Stimulated activated CD4-positive, alpha-beta T cell treated with anti-CD3 and anti-CD28 coated beads, Interleukin-4, amount 100 ng/mL, for 48 hours (primary cell): ENCODE measurements around the gene OTX2.

Experiments
- DNase-seq, 2 donors: peaks; one replicate each; pipeline ENCODE4 v3.0.0-alpha.2; 2020; ENCODE audit warnings: low read depth in 2 of 2

Gene OTX2

DNA sequence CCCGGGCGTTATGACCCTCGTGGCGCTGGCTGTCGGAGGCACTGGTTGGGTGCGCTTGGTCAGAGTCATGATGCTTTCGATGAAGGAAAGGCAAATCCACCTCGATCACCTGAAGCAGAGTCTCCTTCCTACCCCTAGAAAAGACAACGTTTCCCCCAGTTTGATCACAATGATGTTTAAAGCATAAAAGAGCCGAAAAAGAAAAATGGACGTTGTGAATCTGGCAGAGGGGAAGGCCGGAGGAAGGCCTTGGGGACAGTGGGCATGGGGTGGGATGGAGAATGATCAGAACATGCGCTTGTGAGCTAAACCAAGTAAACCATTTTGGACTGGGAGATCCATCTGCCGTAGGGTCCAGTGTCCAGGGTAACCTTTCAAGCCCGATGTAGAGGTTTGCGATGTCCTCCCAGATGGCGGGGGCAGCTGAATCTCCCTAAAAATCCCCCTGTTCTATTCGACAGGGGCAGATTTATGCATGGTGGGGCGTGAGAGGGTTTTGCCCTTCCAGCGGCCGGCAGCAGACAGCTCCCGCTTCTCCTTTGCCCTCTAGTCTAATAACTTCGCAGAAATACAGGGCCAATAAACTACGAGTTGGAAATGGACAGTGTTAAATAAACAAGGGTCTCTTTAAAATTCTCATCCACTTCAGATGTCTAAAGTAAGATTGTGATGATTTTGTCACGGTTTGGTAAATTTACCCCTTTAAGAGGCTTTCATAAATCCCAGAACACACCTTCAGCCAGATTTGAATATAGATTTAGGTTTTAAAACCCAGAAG, 2.3 kb upstream of the OTX2 start:
- DNase-seq, result no peak

- DNase-seq, result no peak
Observed at GRCh38 chr14:56811593-56812363, 1.5 kb upstream of the OTX2 start.

GRCh38 chr14:56810836-56811592, 735 bp upstream of the OTX2 start:
- no peak for DNase-seq

- no peak for DNase-seq
Observed at GRCh38 chr14:56809270-56810146, 771 bp downstream of the OTX2 start.

DNA sequence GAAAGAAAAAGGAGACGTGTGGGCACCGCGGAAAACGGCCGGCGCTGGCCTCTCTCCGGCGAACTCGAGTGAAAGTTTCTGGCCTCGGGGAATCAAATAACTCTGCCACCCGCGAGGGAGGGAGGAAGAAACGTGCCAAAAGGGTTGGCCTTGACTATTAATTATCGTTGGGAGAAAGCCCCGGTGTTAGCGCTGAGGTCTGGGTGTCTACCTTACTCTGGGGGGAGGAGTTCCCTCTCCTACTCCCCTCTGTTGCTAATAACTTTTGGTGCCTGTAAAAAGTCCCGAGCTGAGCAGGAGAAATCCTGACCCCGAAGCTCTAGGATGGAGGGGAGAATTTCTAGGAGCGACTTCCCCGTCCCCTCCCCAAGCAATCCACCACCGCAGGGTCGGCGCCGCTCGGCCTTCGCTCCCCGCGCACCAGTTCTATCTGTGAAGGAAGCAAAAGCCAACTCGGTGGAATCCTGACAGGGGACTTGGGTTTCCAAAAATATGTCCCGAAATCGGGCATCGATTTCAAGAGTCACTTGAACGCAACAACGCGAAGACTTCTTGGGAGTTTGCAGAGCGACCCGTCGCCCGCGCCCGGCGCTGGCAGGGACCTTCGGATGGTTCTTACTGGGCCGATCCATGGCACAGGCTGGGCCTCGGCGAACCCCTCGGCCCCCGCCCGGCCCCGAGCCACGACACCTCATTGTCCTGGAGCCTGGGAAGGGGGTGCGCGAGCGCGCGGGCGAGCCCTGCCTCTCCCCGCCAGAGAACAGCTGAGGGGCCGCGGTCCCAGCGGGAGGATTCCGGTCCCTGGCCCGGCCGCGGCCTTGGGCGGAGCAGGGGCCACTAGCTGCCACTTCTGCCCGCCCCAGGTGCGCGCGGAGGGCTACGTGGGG, 1.7 kb downstream of the OTX2 start:
- no peak for DNase-seq

DNA sequence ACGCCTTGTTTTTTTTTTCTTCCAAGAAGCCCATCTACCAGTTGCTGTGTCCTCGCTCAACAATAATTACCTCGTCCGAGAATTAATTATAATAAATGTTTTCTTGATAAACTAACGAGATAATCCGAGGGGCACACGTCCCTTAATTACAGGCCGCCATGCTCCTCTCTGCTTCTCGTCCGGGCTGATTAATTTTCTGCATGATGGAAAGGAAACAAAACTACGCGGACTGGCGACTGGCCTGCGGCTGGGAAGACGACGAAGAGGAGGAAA, 2.2 kb downstream of the OTX2 start:
- no peak for DNase-seq

GRCh38 chr14:56807386-56808109, 2.7 kb downstream of the OTX2 start:
- DNase-seq, result no peak

- no peak for DNase-seq
Observed at GRCh38 chr14:56806760-56807159, 3.5 kb downstream of the OTX2 start.

DNA sequence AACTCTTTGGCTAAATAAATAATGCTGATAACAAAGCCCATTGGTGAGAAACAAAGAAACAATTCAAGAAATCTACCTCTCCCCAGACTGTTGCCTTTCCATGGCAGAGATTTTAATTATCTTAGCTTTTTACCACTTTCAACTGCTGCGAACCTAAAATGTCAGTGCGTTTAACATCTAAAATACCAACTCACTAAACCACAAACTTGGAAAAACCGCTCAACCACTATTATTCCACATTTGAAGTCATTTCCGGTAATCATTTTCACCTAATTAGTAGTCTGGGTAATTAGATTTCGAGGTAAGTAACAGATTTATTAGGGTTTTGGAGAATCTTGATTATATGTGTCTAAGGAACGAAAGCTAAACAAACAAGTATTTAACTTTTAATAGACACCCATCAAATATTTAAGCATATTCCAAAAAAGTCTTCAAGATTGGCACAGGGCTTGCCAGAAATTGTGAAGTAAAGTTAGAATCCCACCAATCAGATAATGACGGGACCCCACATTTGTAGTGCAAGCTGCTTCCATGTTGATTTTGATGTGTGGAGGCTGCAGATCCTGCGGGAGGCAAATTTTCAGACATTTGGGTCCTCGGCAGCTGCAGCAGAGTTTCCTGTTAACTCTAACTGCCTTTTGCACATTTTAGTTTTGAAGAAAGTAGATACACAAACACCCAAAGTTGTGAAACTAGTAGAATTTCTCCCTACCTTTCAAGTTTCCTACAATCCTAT, 4.1 kb downstream of the OTX2 start:
- DNase-seq, result no peak

- DNase-seq, result no peak
Observed at GRCh38 chr14:56805201-56805991, 4.9 kb downstream of the OTX2 start.

DNA sequence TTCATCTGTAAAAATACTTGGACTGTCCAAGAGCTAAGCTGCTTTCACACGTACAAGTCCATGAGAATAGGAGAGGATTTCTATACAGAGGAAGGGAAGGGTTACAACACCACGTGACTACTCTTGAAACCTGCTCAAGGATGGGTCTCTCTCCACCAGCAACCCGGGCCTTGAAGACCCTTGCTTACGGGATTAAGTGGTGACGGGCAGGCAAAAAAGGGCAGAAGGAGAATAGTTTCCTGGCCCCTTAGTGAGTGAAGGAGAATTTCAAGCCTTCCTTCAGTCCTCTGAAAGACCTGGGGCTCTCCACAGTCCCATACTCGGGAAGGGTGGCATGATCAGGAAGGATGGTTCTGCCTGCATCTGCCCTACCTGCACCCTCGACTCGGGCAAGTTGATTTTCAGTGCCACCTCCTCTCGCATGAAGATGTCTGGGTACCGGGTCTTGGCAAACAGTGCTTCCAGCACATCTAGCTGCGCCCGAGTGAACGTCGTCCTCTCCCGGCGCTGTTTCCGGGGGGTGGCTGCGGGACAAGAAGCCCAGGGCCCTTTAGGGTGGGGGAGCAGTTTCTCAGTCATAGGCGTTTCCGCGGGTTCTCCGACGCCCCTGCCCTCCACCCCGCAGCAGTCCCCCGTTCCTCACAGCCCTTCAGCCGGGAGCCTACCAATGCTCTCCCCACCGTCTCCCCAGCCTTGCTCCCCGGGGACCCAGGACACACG, 6.3 kb downstream of the OTX2 start:
- no peak for DNase-seq

DNA sequence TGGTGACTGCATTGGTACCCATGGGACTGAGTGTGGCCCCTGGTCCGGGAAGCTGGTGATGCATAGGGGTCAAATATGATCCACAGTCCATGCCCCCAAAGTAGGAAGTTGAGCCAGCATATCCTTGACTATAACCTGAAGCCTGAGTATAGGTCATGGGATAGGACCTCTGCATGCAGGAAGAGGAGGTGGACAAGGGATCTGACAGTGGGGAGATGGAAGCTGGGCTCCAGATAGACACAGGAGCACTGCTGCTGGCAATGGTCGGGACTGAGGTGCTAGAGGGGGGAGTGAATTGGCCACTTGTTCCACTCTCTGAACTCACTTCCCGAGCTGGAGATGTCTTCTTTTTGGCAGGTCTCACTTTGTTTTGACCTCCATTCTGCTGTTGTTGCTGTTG, 8.4 kb downstream of the OTX2 start:
- DNase-seq, result no peak

DNA sequence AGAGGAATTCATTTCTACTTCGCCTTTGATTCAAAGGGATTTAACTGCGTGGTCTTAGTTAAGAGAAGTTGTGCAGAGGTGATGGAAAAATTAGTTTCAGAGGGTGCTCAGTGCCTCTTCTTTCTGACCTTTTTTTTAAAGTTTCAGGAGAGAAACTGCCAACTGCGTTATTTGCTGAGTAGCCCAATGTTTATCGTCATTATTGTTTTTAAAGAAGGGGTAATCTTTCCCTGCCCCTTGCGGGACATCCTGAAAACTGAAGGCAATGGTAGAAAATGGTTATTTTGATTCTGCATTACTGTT, 11.0 kb downstream of the OTX2 start:
- DNase-seq, result no peak

GRCh38 chr14:56798447-56799342, 11.6 kb downstream of the OTX2 start:
- DNase-seq, result no peak

GRCh38 chr14:56797569-56798446, 12.5 kb downstream of the OTX2 start:
- DNase-seq, result no peak

DNA sequence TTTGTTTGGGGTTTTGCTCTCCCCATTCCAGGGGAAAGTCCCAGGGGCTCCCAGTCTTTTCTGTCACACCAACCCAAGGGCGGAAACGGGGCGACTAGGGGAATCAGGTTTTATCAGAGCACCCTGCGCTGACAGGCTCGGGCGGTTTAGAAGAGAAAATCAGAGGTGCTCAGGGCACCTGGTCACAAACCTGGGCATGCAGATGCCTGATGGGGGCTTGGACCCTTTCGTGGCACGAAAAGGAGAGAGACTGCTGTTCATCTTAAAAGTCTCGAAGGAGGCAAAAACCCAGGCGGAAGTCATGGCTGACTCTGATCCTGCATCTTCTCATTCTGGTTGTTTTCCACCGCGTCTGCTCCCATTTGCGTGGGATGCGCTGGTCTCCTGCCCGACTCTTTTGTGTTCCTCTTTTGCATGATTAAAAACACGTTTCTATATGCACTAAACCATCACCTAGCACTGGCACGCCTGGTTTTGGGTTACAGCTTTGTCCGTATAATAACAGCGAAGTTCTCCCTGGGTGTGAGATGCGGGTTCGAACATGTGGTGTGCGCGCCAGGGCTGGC, 13.2 kb downstream of the OTX2 start:
- DNase-seq, result no peak
